Measurements from ENCODE around the gene PAK5.

- TF ChIP-seq RXRA (IDR thresholded peaks at IDR 0.05) (no peak), RAD21 (IDR thresholded peaks at IDR 0.05) (no peak), NR2F2 (IDR thresholded peaks at IDR 0.05) (no peak)
- TF ChIP-seq, protein P1, sequence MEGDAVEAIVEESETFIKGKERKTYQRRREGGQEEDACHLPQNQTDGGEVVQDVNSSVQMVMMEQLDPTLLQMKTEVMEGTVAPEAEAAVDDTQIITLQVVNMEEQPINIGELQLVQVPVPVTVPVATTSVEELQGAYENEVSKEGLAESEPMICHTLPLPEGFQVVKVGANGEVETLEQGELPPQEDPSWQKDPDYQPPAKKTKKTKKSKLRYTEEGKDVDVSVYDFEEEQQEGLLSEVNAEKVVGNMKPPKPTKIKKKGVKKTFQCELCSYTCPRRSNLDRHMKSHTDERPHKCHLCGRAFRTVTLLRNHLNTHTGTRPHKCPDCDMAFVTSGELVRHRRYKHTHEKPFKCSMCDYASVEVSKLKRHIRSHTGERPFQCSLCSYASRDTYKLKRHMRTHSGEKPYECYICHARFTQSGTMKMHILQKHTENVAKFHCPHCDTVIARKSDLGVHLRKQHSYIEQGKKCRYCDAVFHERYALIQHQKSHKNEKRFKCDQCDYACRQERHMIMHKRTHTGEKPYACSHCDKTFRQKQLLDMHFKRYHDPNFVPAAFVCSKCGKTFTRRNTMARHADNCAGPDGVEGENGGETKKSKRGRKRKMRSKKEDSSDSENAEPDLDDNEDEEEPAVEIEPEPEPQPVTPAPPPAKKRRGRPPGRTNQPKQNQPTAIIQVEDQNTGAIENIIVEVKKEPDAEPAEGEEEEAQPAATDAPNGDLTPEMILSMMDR (IDR thresholded peaks at IDR 0.05; ENCODE audit: low read depth, low read length, missing input control): no peak
Measured at GRCh38 chr20:9761476-9761875, 77.4 kb downstream of the PAK5 start.
